Nephron progenitor cell (in vitro differentiated cells): ENCODE data around the gene IL20RA.

Source experiments
- DNase-seq: peaks from one replicate; pipeline ENCODE4 v3.0.0; 2021
- H3K27ac Mint-ChIP-seq: 2 replicates; pipeline ENCODE4 v1.8.0; 2021; ENCODE audit warnings: mild to moderate bottlenecking, moderate library complexity, mixed read lengths
- H3K27me3 Mint-ChIP-seq: 2 replicates; pipeline ENCODE4 v1.8.0; 2021; ENCODE audit warnings: mild to moderate bottlenecking, low read depth, mixed read lengths; ENCODE audit not compliant: poor library complexity
- H3K36me3 Mint-ChIP-seq: 2 replicates; pipeline ENCODE4 v1.8.0; 2021; ENCODE audit warnings: low read depth, mixed read lengths
- H3K4me1 Mint-ChIP-seq: 2 replicates; pipeline ENCODE4 v1.8.0; 2021; ENCODE audit warnings: mixed read lengths
- H3K4me3 Mint-ChIP-seq: 2 replicates; pipeline ENCODE4 v1.8.0; 2021; ENCODE audit warnings: mild to moderate bottlenecking, moderate library complexity, mixed read lengths
- H3K9me3 Mint-ChIP-seq: 2 replicates; pipeline ENCODE4 v1.8.0; 2021; ENCODE audit warnings: mild to moderate bottlenecking, moderate library complexity, mixed read lengths
- TF ChIP-seq, protein P1 (sequence below): fragments of 200-600 bp; sonication (generic); IDR thresholded peaks from 2 replicates; pipeline ENCODE4 v1.5.0; 2021; ENCODE audit warnings: antibody characterized with exemption

IL20RA gene

DNA sequence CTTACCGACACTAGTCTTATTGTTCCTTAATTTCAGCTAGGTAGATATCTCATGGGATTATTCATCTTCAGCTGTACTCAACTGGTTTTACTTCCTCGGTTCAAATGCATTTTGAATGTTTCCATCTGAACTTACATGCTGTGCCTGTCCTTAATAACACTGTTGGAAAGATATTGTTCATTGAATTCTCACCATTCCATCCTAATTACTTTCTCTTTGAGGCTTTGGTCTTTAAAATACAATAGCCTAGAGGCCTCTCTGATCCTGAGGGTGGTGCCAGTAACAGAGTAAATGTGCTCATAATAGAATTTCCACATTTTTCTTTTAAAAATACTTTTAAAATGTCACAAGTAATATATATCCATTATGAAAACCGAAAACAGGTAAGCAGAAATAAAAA lies 54.0 kb downstream of the IL20RA start:
- Mint-ChIP-seq H3K36me3 (no peaks in the 10 kb centered on the region), H3K4me3 (peak overlapping the region; percentile 88), H3K27me3 (peaks cover 4% of the 10 kb centered on the region), H3K4me1 (peaks cover 47% of the 10 kb centered on the region), H3K9me3 (no peaks in the 10 kb centered on the region), H3K27ac (no peak overlapping the region)
- no peak for DNase-seq
- TF ChIP-seq, protein P1, sequence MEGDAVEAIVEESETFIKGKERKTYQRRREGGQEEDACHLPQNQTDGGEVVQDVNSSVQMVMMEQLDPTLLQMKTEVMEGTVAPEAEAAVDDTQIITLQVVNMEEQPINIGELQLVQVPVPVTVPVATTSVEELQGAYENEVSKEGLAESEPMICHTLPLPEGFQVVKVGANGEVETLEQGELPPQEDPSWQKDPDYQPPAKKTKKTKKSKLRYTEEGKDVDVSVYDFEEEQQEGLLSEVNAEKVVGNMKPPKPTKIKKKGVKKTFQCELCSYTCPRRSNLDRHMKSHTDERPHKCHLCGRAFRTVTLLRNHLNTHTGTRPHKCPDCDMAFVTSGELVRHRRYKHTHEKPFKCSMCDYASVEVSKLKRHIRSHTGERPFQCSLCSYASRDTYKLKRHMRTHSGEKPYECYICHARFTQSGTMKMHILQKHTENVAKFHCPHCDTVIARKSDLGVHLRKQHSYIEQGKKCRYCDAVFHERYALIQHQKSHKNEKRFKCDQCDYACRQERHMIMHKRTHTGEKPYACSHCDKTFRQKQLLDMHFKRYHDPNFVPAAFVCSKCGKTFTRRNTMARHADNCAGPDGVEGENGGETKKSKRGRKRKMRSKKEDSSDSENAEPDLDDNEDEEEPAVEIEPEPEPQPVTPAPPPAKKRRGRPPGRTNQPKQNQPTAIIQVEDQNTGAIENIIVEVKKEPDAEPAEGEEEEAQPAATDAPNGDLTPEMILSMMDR, result no peak

DNA sequence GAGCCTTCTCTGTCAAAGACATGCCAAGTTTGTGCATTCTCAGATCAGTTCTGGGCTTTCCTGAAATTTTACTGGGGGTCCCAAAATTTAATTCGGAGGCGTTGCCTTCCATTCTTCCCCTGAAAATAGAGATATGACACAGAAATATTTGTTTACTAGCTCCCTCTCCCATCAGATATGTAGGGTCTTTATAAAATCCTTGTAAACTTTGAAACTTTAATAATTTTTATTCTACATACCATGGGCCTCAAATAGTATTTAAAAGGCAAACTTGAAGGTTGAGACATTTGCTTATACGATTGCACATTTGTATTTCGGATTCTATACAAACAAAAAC lies 54.6 kb downstream of the IL20RA start:
- H3K27ac Mint-ChIP-seq, result no peak overlapping the region
- no peak for DNase-seq
- H3K4me1 Mint-ChIP-seq, result peaks cover 47% of the 10 kb centered on the region
- H3K9me3 Mint-ChIP-seq, result no peaks in the 10 kb centered on the region
- TF ChIP-seq, protein P1, result no peak
- peak overlapping the region; percentile 88 for H3K4me3 Mint-ChIP-seq
- no peaks in the 10 kb centered on the region for H3K36me3 Mint-ChIP-seq
- H3K27me3 Mint-ChIP-seq, result peaks cover 4% of the 10 kb centered on the region

DNA sequence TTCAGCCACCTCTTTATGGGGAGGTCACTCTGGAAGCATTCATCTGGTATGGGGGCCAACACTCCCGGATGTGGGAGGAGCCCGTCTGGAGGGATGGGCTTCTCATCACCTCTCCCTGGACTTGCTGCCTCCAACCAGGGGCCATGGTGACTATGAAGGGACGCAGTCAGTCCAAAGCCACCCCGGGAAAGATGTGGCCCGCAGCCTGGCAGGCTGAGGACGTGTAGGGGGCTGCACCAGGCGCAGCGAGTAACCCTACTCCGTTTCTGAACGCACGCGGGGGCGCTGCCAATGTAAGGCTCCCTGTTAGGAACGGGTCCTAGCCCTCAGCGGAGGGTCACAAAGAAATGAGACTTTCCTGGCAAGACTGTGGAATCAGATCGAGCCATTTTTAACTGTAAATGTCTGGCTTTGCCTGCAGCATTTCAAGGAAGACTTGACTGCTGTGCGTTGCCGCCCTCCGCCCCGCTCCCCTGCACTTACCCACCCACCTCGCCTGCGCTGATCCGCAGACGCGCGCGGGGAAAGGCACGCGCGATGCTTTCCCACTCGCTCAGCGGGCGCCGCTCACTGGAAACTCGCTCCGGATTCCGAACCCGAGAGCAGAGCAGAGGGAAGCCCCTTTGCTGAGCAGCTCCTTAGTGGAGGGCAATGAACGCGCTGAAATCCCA lies 55.1 kb downstream of the IL20RA start:
- TF ChIP-seq, protein P1, result no peak

DNA sequence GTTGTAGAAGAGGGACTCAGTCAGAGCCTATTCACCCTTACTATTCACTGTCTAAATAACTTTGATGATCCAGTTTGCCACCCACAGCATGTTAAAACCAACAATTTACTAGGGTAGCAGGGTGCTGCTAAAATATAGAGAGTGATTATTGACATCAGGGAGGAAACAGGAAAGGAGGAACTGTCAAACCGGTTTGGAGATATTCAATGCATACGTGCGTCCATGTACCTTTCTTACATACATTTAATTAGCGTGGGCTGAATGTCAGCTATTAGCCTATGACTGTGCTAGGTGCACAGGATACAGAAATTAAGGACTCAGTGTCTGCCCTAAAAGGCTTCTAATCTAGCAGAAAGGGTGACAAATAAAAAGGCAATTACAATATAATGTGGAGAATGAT lies 57.2 kb downstream of the IL20RA start:
- peaks cover 43% of the 10 kb centered on the region for H3K4me1 Mint-ChIP-seq
- no peaks in the 10 kb centered on the region for H3K9me3 Mint-ChIP-seq
- DNase-seq, result no peak
- peaks cover 4% of the 10 kb centered on the region for H3K27me3 Mint-ChIP-seq
- H3K4me3 Mint-ChIP-seq, result no peak overlapping the region
- H3K27ac Mint-ChIP-seq, result peak overlapping the region; percentile 57
- TF ChIP-seq, protein P1, result no peak
- no peaks in the 10 kb centered on the region for H3K36me3 Mint-ChIP-seq

More for the DNA sequence above, 55.1 kb downstream of the IL20RA start:
- DNase-seq, result peak; percentile 56
- peaks cover 4% of the 10 kb centered on the region for H3K27me3 Mint-ChIP-seq
- H3K4me3 Mint-ChIP-seq, result peak overlapping the region; percentile 88
- peak overlapping the region; percentile 58 for H3K27ac Mint-ChIP-seq
- no peaks in the 10 kb centered on the region for H3K36me3 Mint-ChIP-seq
- no peaks in the 10 kb centered on the region for H3K9me3 Mint-ChIP-seq
- H3K4me1 Mint-ChIP-seq, result peaks cover 44% of the 10 kb centered on the region

DNA sequence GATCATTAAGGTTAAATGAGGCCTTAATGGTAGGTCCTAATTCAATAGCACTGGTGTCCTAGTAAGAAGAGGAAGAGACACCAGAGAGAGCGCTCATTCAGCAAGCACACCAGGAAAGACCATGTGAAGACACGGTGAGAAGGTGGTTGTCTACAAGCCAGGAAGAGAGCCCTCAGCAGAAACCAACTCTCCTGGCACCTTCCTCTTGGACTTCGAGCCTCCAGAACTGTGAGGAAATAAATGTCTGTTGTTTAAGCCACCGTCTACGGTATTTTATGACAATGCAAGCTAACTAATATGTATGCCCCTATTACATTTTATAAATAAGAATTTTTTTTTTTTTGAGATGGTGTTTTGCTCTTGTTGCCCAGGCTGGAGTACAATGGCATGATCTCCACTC lies 59.3 kb downstream of the IL20RA start:
- TF ChIP-seq, protein P1, result no peak
- peaks cover 27% of the 10 kb centered on the region for H3K4me1 Mint-ChIP-seq
- no peak overlapping the region for H3K4me3 Mint-ChIP-seq
- peaks cover 4% of the 10 kb centered on the region for H3K27me3 Mint-ChIP-seq
- no peak for DNase-seq
- H3K9me3 Mint-ChIP-seq, result no peaks in the 10 kb centered on the region
- no peak overlapping the region for H3K27ac Mint-ChIP-seq
- H3K36me3 Mint-ChIP-seq, result no peaks in the 10 kb centered on the region

DNA sequence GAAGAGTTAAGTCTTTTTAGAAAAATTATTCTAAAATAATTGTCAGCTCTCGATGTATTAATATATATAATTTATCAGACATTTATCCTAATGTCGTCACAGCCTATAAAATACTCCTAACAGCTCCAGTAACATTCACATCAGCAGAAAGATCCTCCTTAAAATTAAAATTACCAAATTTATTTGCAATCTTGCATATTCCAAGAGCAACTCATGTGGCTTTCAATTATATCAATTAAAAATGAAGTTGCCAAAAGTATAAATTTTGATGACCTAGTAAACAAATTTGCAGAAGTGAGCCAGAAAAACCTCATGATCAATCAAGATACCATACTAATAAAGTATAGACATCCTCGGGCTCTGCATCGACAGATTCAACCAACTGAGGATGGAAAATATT lies 60.2 kb downstream of the IL20RA start:
- Mint-ChIP-seq H3K27ac (no peak overlapping the region), H3K27me3 (peaks cover 4% of the 10 kb centered on the region), H3K4me3 (no peak overlapping the region), H3K9me3 (no peaks in the 10 kb centered on the region), H3K4me1 (peaks cover 29% of the 10 kb centered on the region), H3K36me3 (no peaks in the 10 kb centered on the region)
- no peak for DNase-seq
- TF ChIP-seq, protein P1, result no peak
